Activated naive CD8-positive, alpha-beta T cell treated with anti-CD3 and anti-CD28 coated beads, Interleukin-2, amount 50 U/mL, for 24 hours (primary cell): ENCODE measurements around the gene FLT3.
"Not testable (repeated sequence)": the region's sequence is repeated elsewhere in the genome, so short reads cannot be mapped to it uniquely, and the experiment has no call there.

Experiments
- ATAC-seq: fragments of 150-1000 bp; cut with Tn5 transposase; one replicate; pipeline ENCODE4 v1.10.0; 2021
- DNase-seq: peaks from one replicate; pipeline ENCODE4 v3.0.0; 2021
- H3K27ac Mint-ChIP-seq: one replicate; pipeline ENCODE4 v1.8.0; 2021; ENCODE audit warnings: mild to moderate bottlenecking, mixed read lengths
- H3K27me3 Mint-ChIP-seq: one replicate; pipeline ENCODE4 v1.8.0; 2021; ENCODE audit warnings: mixed read lengths
- H3K36me3 Mint-ChIP-seq: one replicate; pipeline ENCODE4 v1.8.0; 2021; ENCODE audit warnings: low read depth, mixed read lengths
- H3K4me1 Mint-ChIP-seq: one replicate; pipeline ENCODE4 v1.8.0; 2021; ENCODE audit warnings: mixed read lengths
- H3K4me3 Mint-ChIP-seq: one replicate; pipeline ENCODE4 v1.8.0; 2021; ENCODE audit warnings: mild to moderate bottlenecking, moderate library complexity, mixed read lengths
- H3K9me3 Mint-ChIP-seq: one replicate; pipeline ENCODE4 v1.8.0; 2021; ENCODE audit warnings: mixed read lengths

The FLT3 gene

GRCh38 chr13:28100150-28101121 lies at the start of gene FLT3:
Gene FLT3 (minus strand): TSS chr13:28100576. CDS start chr13:28100510, 66 bp downstream.
- peak; percentile 91 for ATAC-seq
- Mint-ChIP-seq H3K27me3 (peaks cover 68% of the 10 kb centered on the region), H3K27ac (no peak within 1 kb of the TSS), H3K4me3 (peak within 1 kb of the TSS; percentile 63), H3K36me3 (no peaks in the 10 kb centered on the region), H3K9me3 (no peaks in the 10 kb centered on the region), H3K4me1 (peaks cover 10% of the 10 kb centered on the region)
- peak; percentile 47 for DNase-seq

GRCh38 chr13:28147495-28147894 lies 47.1 kb upstream of the FLT3 start:
- DNase-seq (no peak), ATAC-seq (peak; percentile 90)
- Mint-ChIP-seq H3K36me3 (peaks cover 13% of the 10 kb centered on the region), H3K27me3 (no peaks in the 10 kb centered on the region), H3K9me3 (no peaks in the 10 kb centered on the region), H3K4me1 (peaks cover 58% of the 10 kb centered on the region), H3K27ac (no peak overlapping the region), H3K4me3 (no peak overlapping the region)

GRCh38 chr13:28145049-28145448 lies 44.7 kb upstream of the FLT3 start:
- Mint-ChIP-seq H3K27ac (no peak overlapping the region), H3K27me3 (no peaks in the 10 kb centered on the region), H3K9me3 (no peaks in the 10 kb centered on the region), H3K4me1 (peaks cover 73% of the 10 kb centered on the region), H3K36me3 (peaks cover 8% of the 10 kb centered on the region), H3K4me3 (no peak overlapping the region)
- ATAC-seq (no peak), DNase-seq (no peak)

GRCh38 chr13:28141542-28141941 lies 41.2 kb upstream of the FLT3 start:
- ATAC-seq, H3K36me3 Mint-ChIP-seq, H3K9me3 Mint-ChIP-seq, DNase-seq, H3K27me3 Mint-ChIP-seq: not testable (repeated sequence)
- H3K27ac Mint-ChIP-seq = peak overlapping the region; percentile 54
- peak overlapping the region; percentile 61 for H3K4me3 Mint-ChIP-seq
- peaks cover 58% of the 10 kb centered on the region for H3K4me1 Mint-ChIP-seq

GRCh38 chr13:28140433-28141125 lies 40.2 kb upstream of the FLT3 start:
- no peaks in the 10 kb centered on the region for H3K27me3 Mint-ChIP-seq
- DNase-seq (no peak), ATAC-seq (no peak)
- H3K4me3 Mint-ChIP-seq = peak overlapping the region; percentile 94
- H3K4me1 Mint-ChIP-seq = peaks cover 60% of the 10 kb centered on the region
- H3K36me3 Mint-ChIP-seq = peaks cover 11% of the 10 kb centered on the region
- H3K27ac Mint-ChIP-seq = peak overlapping the region; percentile 89
- H3K9me3 Mint-ChIP-seq = no peaks in the 10 kb centered on the region

GRCh38 chr13:28138756-28139470 lies 38.5 kb upstream of the FLT3 start:
- ATAC-seq = peak; percentile 81
- peak overlapping the region; percentile 94 for H3K4me3 Mint-ChIP-seq
- peaks cover 7% of the 10 kb centered on the region for H3K36me3 Mint-ChIP-seq
- peaks cover 56% of the 10 kb centered on the region for H3K4me1 Mint-ChIP-seq
- peak; percentile 90 for DNase-seq
- H3K27ac Mint-ChIP-seq = peak overlapping the region; percentile 89
- no peaks in the 10 kb centered on the region for H3K9me3 Mint-ChIP-seq
- H3K27me3 Mint-ChIP-seq = no peaks in the 10 kb centered on the region

GRCh38 chr13:28138012-28138755 lies 37.8 kb upstream of the FLT3 start, which contains the start of gene PAN3:
Gene PAN3 (plus strand): TSS chr13:28138545. CDS start chr13:28138658, 113 bp downstream.
- Mint-ChIP-seq H3K4me1 (peaks cover 49% of the 10 kb centered on the region), H3K9me3 (no peaks in the 10 kb centered on the region), H3K27ac (peak within 1 kb of the TSS; percentile 89), H3K4me3 (peak within 1 kb of the TSS; percentile 94), H3K36me3 (peaks cover 5% of the 10 kb centered on the region), H3K27me3 (no peaks in the 10 kb centered on the region)
- ATAC-seq (peak; percentile 51), DNase-seq (peak; percentile 92)

GRCh38 chr13:28137596-28137995 lies 37.2 kb upstream of the FLT3 start:
- H3K4me1 Mint-ChIP-seq = peaks cover 43% of the 10 kb centered on the region
- DNase-seq = no peak
- H3K27ac Mint-ChIP-seq = peak overlapping the region; percentile 88
- peak overlapping the region; percentile 94 for H3K4me3 Mint-ChIP-seq
- no peaks in the 10 kb centered on the region for H3K9me3 Mint-ChIP-seq
- no peaks in the 10 kb centered on the region for H3K27me3 Mint-ChIP-seq
- peaks cover 5% of the 10 kb centered on the region for H3K36me3 Mint-ChIP-seq
- ATAC-seq = no peak

- no peaks in the 10 kb centered on the region for H3K27me3 Mint-ChIP-seq
- H3K36me3 Mint-ChIP-seq = peaks cover 5% of the 10 kb centered on the region
- DNase-seq (no peak), ATAC-seq (no peak)
- H3K4me1 Mint-ChIP-seq = peaks cover 37% of the 10 kb centered on the region
- H3K9me3 Mint-ChIP-seq = no peaks in the 10 kb centered on the region
- H3K4me3 Mint-ChIP-seq = peak overlapping the region; percentile 94
- H3K27ac Mint-ChIP-seq = peak overlapping the region; percentile 88
These were observed 36.5 kb upstream of the FLT3 start for GRCh38 chr13:28136916-28137315.

- DNase-seq (no peak), ATAC-seq (no peak)
- Mint-ChIP-seq H3K4me1 (peaks cover 6% of the 10 kb centered on the region), H3K9me3 (no peaks in the 10 kb centered on the region), H3K36me3 (peaks cover 2% of the 10 kb centered on the region), H3K27me3 (no peaks in the 10 kb centered on the region), H3K4me3 (no peak overlapping the region), H3K27ac (no peak overlapping the region)
These were observed 31.3 kb upstream of the FLT3 start for GRCh38 chr13:28131646-28132045.

GRCh38 chr13:28129911-28130693 lies 29.7 kb upstream of the FLT3 start:
- ATAC-seq (no peak), DNase-seq (no peak)
- Mint-ChIP-seq H3K4me3 (no peak overlapping the region), H3K4me1 (no peaks in the 10 kb centered on the region), H3K27ac (no peak overlapping the region), H3K9me3 (no peaks in the 10 kb centered on the region), H3K27me3 (no peaks in the 10 kb centered on the region), H3K36me3 (no peaks in the 10 kb centered on the region)

- no peak overlapping the region for H3K4me3 Mint-ChIP-seq
- H3K36me3 Mint-ChIP-seq = no peaks in the 10 kb centered on the region
- no peaks in the 10 kb centered on the region for H3K27me3 Mint-ChIP-seq
- no peak overlapping the region for H3K27ac Mint-ChIP-seq
- DNase-seq (no peak), ATAC-seq (no peak)
- H3K9me3 Mint-ChIP-seq = no peaks in the 10 kb centered on the region
- H3K4me1 Mint-ChIP-seq = no peaks in the 10 kb centered on the region
These were observed 28.6 kb upstream of the FLT3 start for GRCh38 chr13:28128926-28129325.

GRCh38 chr13:28128030-28128429 lies 27.7 kb upstream of the FLT3 start:
- ATAC-seq (no peak), DNase-seq (no peak)
- H3K36me3 Mint-ChIP-seq = no peaks in the 10 kb centered on the region
- H3K27me3 Mint-ChIP-seq = no peaks in the 10 kb centered on the region
- H3K4me3 Mint-ChIP-seq = no peak overlapping the region
- H3K27ac Mint-ChIP-seq = no peak overlapping the region
- no peaks in the 10 kb centered on the region for H3K9me3 Mint-ChIP-seq
- no peaks in the 10 kb centered on the region for H3K4me1 Mint-ChIP-seq
